ENCODE measurements around the gene ZNF385A.

DNA sequence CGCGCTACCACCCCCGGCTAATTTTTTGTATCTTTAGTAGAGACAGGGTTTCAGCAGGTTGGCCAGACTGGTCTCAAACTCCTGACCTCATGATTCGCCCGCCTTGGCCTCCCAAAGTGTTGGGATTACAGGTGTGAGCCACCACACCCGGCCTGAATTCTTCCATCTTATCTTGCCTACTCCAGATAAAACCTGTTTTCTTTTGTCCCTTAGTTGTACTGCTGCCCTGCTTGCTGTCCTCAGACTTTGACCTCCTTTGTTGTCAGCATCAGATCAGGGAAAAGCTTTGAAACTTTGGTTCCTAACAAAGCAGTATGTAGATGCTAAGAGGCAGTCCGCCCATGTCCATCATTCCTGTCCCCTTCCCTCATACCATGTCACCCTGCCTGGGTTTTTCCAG is 43.7 kb downstream of the ZNF385A start:
- no peak for TF ChIP-seq CTCF (IDR thresholded peaks at IDR 0.05)
- no peak for TF ChIP-seq POLR2A (IDR thresholded peaks at IDR 0.05)
- no peak for TF ChIP-seq POLR2AphosphoS5 (IDR thresholded peaks at IDR 0.05)
- TF ChIP-seq EP300 (IDR thresholded peaks at IDR 0.05) = no peak
